ENCODE results near the gene FAM83F.
A peak's percentile ranks its signal among the peaks of the same experiment; 100 is the strongest.

FAM83F gene

DNA sequence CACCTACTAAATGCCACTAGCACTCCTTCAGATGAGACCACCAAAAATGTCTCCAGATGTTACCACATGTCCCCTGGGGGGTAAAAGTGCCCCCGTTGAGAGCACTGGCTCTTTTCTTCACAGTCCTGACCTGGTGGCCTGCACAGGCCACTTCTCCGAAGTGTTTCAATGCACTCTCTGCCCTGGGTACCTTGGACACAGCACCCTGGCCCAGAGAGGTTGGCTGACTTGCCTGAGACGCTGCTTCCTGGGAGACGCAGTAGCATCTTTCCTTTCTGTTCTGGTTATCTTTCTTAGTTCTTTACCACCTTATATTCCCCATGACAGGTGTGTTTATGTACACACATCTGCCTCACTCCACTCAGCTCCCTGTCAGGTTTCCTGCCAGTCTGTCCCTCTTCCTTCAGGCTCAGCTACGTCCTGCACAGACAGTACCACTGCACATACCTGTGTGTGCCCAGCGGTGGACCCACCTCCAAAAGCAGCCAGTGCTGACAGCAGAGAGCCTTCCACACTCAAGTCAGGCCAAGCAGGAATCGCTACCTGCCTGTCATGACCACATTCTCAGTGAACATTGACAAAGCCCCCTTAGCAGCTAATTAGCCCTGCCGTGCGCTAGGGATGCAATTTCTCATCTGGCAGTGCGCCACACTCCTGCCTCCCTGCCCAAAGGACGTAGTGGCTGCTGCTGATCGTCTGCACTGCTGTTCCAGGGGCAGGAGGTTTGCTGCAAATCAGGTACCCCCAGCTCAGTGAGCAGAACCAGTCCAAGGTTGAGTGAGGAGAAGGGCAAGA, 39.0 kb downstream of the FAM83F start:
- DNase-seq (ENCODE audit: low read depth in 2 of 2), result no peak

DNA sequence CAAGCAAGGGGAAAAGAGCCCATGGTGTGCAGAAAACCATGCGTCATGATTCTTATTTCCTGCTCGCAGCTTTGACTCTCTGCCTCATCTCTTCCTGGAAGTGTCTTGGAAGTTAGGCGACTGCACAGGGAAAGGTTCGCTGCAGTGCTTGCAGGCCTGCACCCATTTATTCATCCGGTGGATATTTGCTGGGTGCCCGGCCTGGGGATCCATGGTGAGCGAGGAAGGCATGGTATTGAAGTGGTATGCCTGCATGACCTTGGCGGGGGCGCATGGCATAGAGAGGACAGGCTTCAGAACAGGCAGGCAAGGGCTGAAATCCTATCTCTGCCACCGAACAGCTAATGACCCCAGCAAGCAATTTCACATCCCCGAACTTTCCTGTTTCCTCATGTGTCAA, 40.6 kb downstream of the FAM83F start:
- no peak for DNase-seq (ENCODE audit: low read depth in 2 of 2)

- no peak for DNase-seq (ENCODE audit: low read depth in 2 of 2)
Observed at GRCh38 chr22:40036126-40036525, 41.4 kb downstream of the FAM83F start.

DNA sequence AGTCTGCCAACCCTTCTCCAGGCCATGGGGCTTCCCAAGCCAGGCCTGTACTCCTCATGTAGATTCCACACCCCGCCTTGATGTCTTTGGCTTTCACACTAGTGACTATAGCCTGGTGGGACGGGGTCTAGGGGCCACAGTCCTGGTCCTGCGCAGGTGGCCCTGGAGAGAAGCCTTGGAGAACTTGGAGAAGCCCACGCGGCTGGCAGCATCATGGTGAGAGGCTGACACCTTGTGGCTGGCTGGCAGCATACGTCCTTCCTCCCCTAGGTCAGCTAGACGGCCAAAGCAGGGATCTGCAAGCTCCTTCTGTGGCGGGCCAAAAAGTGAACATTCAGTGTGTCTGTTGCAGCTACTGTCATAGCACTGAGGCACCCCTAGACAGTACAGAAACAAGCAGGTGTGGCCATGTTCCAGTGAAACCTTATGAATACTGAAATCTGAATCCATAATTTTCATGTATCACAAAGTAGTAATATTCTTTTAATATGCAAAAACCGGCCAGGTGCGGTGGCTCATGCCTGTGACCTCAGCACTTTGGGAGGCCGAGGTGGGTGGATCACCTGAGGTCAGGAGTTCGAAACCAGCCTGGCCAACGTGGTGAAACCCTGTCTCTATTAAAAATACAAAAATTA, 42.0 kb downstream of the FAM83F start:
- DNase-seq (ENCODE audit: low read depth in 2 of 2), result no peak

DNA sequence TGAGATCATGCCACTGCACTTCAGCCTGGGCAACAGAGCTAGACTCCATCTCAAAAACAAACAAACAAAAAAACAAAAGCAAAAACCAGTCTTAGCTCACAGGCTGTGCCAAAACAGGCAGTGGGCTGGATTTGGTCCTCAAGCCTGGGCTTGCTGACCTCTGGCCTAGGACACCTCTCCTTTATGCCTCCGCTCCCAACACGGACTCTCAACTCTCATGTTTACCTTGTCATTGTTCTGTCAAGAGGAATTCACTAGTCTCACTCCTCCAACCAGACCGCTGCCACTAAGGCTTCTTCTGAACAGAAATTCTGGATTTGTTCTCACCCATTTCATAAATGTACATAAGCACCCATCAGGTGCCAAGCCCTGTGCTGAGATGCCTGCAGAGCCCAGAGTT, 42.6 kb downstream of the FAM83F start:
- no peak for DNase-seq (ENCODE audit: low read depth in 2 of 2)

DNA sequence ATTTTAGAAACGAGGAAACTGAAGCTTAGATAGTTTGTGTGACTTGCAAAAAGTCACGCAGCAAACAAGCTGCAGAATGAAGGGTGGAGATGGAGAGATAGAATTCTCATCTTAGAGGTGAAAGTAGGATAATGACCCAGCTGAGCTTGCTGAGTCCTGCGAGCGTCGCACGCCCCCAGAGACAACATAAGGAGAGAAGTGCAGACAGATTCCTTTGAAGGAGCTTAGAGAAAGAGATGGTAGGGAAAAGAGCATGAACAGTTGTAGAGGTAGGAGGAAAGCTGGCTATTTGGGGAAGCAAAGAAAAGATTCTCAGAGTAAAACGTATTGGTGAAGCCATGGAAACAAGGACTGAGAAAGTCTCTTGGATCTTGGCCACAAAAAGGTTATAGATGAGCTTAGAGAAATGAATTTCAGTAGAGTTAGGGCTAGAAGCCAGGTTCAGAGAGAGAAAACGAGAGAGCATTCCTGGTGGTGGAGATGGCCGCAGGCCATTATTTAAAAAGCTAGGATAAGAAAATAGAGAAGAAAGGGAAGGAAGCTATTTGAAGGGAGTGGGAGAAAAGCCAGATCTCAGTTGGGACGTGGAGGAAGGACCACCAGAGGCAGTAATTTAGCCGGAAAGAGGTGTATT, 44.8 kb downstream of the FAM83F start:
- no peak for DNase-seq (ENCODE audit: low read depth in 2 of 2)

GRCh38 chr22:40040927-40041326, 46.2 kb downstream of the FAM83F start:
- no peak for DNase-seq (ENCODE audit: low read depth in 2 of 2)

GRCh38 chr22:40041366-40042137, 46.8 kb downstream of the FAM83F start:
- no peak for DNase-seq (ENCODE audit: low read depth in 2 of 2)

DNA sequence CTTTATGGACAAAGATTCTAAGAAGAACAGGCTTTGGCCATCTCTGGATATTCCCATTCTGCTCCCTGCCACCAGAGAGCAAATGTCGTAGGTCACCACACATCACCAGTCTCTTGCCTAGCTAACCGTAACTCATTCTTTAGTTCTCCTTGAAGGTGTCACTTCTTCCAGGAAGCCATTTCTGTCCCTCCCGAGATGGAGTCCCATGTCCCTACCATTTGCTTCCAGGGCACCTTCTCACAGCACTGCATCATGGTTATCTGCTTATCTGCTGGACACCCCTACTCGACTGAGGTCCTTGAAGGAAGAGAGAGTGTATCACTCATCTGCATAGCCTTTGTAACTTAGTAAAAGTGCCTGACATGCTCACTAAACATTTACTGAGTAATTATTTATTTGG, 47.6 kb downstream of the FAM83F start:
- no peak for DNase-seq (ENCODE audit: low read depth in 2 of 2)

- DNase-seq (ENCODE audit: low read depth in 2 of 2), result no peak
Observed at GRCh38 chr22:40043081-40043480, 48.3 kb downstream of the FAM83F start.

DNA sequence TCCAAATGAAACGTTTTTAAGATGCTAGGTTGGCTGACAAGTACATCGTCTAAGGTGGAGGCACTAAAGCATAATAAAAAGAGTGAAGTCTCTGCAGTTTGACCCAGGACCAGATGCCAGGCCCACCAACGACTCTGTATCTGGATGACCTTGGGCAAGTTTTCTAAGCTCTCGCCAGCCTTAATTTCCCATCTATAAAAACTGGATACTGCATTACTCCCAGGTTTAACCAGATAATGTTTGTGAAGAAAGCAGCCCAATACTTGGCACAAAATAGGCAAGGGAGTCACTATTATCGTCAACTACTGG, 49.0 kb downstream of the FAM83F start:
- no peak for DNase-seq (ENCODE audit: low read depth in 2 of 2)

DNA sequence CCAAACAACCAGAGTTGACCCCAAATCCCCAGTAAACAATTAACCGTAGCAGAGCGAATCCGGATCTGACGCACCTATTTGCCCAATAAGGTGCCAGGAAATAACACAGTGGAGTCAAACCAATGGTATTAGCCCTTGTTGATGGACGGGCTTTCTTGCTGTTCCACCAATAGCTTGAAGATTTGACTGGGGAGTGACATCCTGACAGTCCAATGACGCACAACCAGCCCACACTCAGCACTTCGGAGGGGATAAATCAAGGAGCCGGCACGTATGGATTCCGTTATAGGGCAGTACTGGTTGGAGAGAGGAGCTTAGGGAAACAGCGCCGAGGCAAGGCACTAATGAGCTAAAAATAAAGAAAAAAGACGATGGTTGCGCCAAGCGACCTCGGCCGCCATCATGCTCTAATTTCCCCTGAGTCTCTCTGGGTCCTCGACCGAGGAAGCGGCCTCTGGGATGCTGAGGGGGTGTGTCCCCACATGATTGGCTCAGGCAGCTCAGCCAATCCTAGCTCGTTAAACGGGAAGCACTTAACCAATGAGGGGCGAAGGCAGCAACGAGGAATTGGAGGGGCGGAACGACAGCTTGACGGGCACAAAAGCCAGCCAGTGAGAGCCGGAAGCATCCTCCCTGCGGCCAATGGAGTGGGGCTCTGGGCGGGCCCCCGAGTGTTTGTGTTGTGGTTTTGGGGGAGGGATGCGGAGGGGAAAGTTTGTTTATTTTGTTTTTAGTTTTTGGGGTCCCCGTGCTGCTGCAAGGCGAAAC, 49.5 kb downstream of the FAM83F start:
- peak; percentile 95 to 97 for DNase-seq (ENCODE audit: low read depth in 2 of 2)

DNA sequence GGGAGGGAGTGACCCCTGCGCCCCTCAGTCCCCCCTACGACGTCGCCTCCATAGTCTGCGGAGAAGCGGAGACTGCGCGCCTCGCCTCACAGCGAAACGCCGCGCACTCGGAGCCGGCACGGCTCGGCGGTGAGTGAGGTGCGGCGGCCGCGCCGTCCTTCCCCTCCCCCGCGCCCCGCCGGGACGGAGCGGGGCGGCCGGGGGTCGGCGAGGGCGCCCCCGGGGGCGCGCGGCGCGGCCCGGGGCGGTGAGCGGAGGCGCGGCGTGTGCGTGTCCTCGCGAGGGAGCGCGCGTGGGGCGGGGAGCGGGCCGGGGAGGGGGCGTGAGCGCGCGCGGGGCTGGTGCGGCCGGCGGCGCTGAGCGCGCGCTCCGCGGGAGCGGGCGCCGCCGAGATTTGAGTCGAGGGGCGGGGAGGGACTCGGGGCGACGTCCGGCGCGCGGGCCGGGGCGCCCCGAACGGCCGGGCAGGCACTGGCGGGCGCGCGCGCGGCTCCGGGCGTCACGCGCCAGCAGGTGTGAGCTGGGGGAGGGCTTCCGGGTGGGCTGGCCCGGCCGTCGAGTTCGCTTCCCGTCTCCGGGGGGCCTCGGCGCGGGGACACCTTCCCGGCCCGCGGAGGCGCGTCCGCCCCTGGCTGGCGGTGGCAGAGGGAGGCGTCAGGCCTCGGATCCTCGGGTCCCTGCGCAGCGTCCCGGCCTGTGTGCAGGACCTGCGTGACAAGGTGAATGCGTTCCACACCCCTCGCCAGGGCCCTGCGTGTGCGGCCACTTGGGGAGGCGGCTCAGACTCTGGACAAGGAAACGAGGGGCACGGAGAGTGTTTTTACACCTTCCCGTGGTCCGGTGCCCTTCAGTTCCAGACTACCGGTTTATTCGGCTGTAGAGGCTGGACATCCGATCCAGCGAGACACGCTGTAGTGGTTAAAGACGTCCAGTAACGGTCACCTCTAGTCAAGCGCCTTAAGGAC, 50.4 kb downstream of the FAM83F start:
- DNase-seq (ENCODE audit: low read depth in 2 of 2), result peak; percentile 55 to 61

DNA sequence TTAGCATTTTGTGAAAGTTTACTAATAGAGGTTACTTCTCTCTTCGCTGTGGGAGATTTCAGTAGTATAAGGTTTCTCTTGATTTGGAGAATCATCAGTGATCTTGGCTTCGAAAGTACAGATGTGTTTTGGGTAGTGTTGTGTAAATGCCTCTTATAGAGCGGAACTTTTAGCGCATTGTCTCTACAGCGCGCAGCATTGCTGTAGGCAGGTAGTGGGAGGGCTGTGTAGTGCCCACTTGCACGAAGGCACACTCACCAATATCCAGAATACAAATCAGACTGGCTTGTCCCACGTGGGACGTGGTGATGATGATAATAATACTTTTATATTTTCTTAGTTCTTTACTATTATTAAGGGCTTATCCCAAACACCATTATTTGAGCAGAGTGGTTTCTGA, 51.4 kb downstream of the FAM83F start:
- DNase-seq (ENCODE audit: low read depth in 2 of 2), result no peak

DNA sequence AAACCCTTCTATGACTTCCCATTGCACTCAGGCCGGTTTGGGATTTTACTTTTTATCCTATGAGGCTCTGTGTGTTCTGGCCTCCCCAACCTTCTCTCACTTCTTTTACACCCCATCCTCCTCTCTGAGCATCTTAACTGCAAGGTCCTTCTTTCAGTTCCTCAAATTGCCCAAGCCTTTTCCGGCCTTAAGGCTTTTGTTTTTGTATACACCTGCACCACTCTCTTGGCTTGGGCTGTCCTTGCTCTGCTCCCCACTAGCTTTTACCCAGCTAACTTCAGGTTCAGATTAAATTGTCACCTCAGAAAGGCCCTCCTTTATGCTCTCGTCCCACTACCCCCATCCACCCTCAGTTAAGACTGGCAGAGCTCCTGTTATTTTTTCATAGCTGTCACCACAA, 55.5 kb downstream of the FAM83F start:
- DNase-seq (ENCODE audit: low read depth in 2 of 2), result no peak

DNA sequence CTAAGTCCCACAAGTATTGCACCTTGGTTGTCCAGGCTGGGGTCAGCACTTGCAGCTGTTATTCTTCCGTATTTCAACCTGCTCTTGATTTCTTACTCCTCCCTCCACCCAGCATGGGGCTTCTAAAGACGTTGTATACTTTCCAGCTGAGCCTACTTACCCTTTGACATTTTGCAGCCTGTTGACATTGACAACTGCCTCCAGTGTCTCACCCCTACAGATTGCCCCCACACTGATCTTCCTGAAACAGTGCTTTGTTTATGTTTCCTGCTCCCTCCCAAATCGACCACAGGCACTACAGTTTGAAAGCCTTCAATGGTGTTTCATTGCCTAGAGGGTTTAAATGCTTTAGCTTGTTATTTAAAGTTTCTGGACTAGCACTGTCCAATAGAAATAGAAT, 56.6 kb downstream of the FAM83F start:
- no peak for DNase-seq (ENCODE audit: low read depth in 2 of 2)

GRCh38 chr22:40053460-40053859, 58.7 kb downstream of the FAM83F start:
- no peak for DNase-seq (ENCODE audit: low read depth in 2 of 2)

GRCh38 chr22:40054486-40054885, 59.7 kb downstream of the FAM83F start:
- no peak for DNase-seq (ENCODE audit: low read depth in 2 of 2)

GRCh38 chr22:40055143-40055883, 60.6 kb downstream of the FAM83F start:
- no peak for DNase-seq (ENCODE audit: low read depth in 2 of 2)

DNA sequence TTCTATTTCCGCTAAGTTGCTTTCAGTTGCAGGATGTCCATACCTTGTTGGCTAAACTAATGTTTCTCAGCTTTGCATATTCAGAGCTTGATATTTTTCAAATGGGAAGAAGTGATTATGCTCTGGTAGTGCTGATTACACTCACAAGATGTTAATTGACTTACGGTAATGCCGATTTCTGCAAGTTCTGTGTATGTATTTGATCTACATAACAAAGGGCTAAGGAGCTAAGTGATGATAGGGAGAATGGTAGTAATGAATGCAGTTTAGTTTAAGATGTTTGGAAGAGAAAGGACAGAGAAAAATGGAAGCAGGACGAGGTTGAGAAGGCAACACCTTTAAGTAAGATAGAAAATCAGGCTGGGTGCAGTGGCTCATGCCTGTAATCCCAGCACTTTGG, 61.4 kb downstream of the FAM83F start:
- DNase-seq (ENCODE audit: low read depth in 2 of 2), result no peak
